ENCODE results near the gene PPAN.

DNA sequence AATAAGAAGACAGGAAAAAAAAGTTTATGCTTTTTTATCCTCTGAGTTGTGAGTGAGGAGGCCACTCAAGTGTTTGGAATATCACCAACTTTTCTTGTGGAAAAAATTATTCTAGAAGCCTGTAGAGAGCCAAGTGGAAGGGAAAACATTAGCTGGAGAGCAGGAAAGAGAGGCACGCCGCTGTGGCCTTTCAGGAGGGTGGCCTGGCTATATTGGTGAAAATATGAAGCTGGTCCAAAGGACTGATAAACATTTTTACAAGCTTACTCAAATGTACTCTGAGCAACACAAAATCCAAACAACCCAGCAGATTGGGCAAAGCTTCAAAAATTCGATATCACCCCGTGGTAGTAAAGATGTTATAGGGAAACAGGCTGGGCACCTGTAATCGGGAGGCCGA, 15.9 kb downstream of the PPAN start:
- TF ChIP-seq, protein P1, sequence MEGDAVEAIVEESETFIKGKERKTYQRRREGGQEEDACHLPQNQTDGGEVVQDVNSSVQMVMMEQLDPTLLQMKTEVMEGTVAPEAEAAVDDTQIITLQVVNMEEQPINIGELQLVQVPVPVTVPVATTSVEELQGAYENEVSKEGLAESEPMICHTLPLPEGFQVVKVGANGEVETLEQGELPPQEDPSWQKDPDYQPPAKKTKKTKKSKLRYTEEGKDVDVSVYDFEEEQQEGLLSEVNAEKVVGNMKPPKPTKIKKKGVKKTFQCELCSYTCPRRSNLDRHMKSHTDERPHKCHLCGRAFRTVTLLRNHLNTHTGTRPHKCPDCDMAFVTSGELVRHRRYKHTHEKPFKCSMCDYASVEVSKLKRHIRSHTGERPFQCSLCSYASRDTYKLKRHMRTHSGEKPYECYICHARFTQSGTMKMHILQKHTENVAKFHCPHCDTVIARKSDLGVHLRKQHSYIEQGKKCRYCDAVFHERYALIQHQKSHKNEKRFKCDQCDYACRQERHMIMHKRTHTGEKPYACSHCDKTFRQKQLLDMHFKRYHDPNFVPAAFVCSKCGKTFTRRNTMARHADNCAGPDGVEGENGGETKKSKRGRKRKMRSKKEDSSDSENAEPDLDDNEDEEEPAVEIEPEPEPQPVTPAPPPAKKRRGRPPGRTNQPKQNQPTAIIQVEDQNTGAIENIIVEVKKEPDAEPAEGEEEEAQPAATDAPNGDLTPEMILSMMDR (IDR thresholded peaks at IDR 0.05), result no peak
- TF ChIP-seq POLR2A (IDR thresholded peaks at IDR 0.05), result no peak
